Left hindlimb (tissue), 1 donor: ENCODE data around the gene AMPD1.

Experiments
- DNase-seq: peaks from one replicate; pipeline ENCODE4 v3.0.0-alpha.2; 2018

Gene AMPD1

GRCh38 chr1:114695430-114696058 is at the start of gene AMPD1:
Gene AMPD1 (minus strand): TSS chr1:114695546. CDS start chr1:114695471, 75 bp downstream.
- DNase-seq: no peak

GRCh38 chr1:114741963-114742746 is 46.8 kb upstream of the AMPD1 start:
- no peak for DNase-seq

GRCh38 chr1:114740331-114740730 is 45.0 kb upstream of the AMPD1 start:
- DNase-seq: no peak

GRCh38 chr1:114737314-114737849 is 42.0 kb upstream of the AMPD1 start:
- DNase-seq: no peak

- DNase-seq: no peak
These were observed 40.1 kb upstream of the AMPD1 start for GRCh38 chr1:114735479-114735878.

GRCh38 chr1:114729782-114730181 is 34.4 kb upstream of the AMPD1 start:
- no peak for DNase-seq

- no peak for DNase-seq
These were observed 33.2 kb upstream of the AMPD1 start for GRCh38 chr1:114728553-114728952.

- DNase-seq: no peak
These were observed 29.9 kb upstream of the AMPD1 start for GRCh38 chr1:114725230-114725629.

- DNase-seq: no peak
These were observed 28.6 kb upstream of the AMPD1 start for GRCh38 chr1:114723915-114724314.

- DNase-seq: no peak
These were observed 28.1 kb upstream of the AMPD1 start for GRCh38 chr1:114723457-114723856.

- no peak for DNase-seq
These were observed 25.1 kb upstream of the AMPD1 start for GRCh38 chr1:114720492-114720891.

- no peak for DNase-seq
These were observed 24.1 kb upstream of the AMPD1 start for GRCh38 chr1:114719424-114719787.

GRCh38 chr1:114718661-114719423 is 23.5 kb upstream of the AMPD1 start:
- no peak for DNase-seq

- DNase-seq: peak; percentile 96
These were observed 21.2 kb upstream of the AMPD1 start, which contains the start of gene NRAS for GRCh38 chr1:114716304-114717170. Gene NRAS (minus strand): TSS chr1:114716771. CDS start chr1:114716160, 611 bp downstream.

- no peak for DNase-seq
These were observed 20.6 kb upstream of the AMPD1 start for GRCh38 chr1:114715952-114716303.

- no peak for DNase-seq
These were observed 17.6 kb upstream of the AMPD1 start for GRCh38 chr1:114712977-114713376.

- no peak for DNase-seq
These were observed 15.0 kb upstream of the AMPD1 start for GRCh38 chr1:114710360-114710759.

GRCh38 chr1:114707604-114708003 is 12.3 kb upstream of the AMPD1 start:
- DNase-seq: no peak

GRCh38 chr1:114703242-114703641 is 7.9 kb upstream of the AMPD1 start:
- DNase-seq: no peak

- DNase-seq: no peak
These were observed 7.4 kb upstream of the AMPD1 start for GRCh38 chr1:114702737-114703136.

- no peak for DNase-seq
These were observed 6.6 kb upstream of the AMPD1 start for GRCh38 chr1:114701931-114702330.

GRCh38 chr1:114700036-114700600 is 4.8 kb upstream of the AMPD1 start:
- no peak for DNase-seq
